Sigmoid colon (tissue), 7 donors: ENCODE results near the gene IFT43. TPM values are rescaled to one million over a fixed set of nuclear protein-coding genes. Genes with fewer than 3 reads are reported as not detected.

Experiments used
- DNase-seq: peaks from one replicate; pipeline ENCODE4 v3.0.0-alpha.2; 2019
- H3K27ac ChIP-seq, 4 donors: fragments of 200-600 bp; sonication (generic); one replicate each; pipeline ENCODE4 v1.5.1; 2016 to 2019; ENCODE audit warnings: mild to moderate bottlenecking in 1 of 4
- H3K27me3 ChIP-seq, 3 donors: fragments of 200-600 bp; sonication (generic); one replicate each; pipeline ENCODE4 v1.5.1; 2019; ENCODE audit warnings: mild to moderate bottlenecking in 1 of 3
- H3K36me3 ChIP-seq, 4 donors: fragments of 200-600 bp; sonication (generic); one replicate each; pipeline ENCODE4 v1.5.1; 2016 to 2019
- H3K4me1 ChIP-seq, 4 donors: fragments of 200-600 bp; sonication (generic); one replicate each; pipeline ENCODE4 v1.5.1; 2017 to 2019
- H3K4me3 ChIP-seq, 4 donors: fragments of 200-600 bp; sonication (generic); one replicate each; pipeline ENCODE4 v1.5.1; 2017 to 2019; ENCODE audit warnings: mild to moderate bottlenecking in 2 of 4, moderate library complexity in 1 of 4
- H3K9me3 ChIP-seq, 4 donors: fragments of 200-600 bp in 3 of 4; sonication (generic) in 3 of 4; one replicate each; pipeline versions ENCODE4 v1.5.1 to v1.6.1; 2013 to 2019
- CTCF ChIP-seq, 4 experiments: fragments of 450-650 bp in 3 of 4; fragments of 200-600 bp in 1 of 4; IDR thresholded peaks; one replicate each; pipeline ENCODE4 v1.5.1; 2016 to 2019; ENCODE audit warnings: antibody characterized with exemption in 4 of 4, mild to moderate bottlenecking in 3 of 4, moderate library complexity in 2 of 4
- EP300 ChIP-seq, 4 donors: sonication (generic); formaldehyde crosslinking; IDR thresholded peaks; one replicate each; pipeline ENCODE4 v1.6.1; 2017; ENCODE audit warnings: antibody characterized with exemption in 4 of 4
- POLR2A ChIP-seq, 2 donors: fragments of 450-650 bp; IDR thresholded peaks; one replicate each; pipeline ENCODE4 v1.6.1; 2016; ENCODE audit warnings: antibody characterized with exemption in 2 of 2, mild to moderate bottlenecking in 2 of 2, moderate library complexity in 2 of 2
- POLR2AphosphoS5 ChIP-seq, 4 donors: sonication (generic); formaldehyde crosslinking; IDR thresholded peaks; one replicate each; pipeline ENCODE4 v1.6.1; 2017; ENCODE audit warnings: antibody characterized with exemption in 4 of 4
- WGBS, 2 donors: extraction: QIAGEN DNeasy Blood & Tissue Kit; methylation state at CpG; one replicate each; pipeline ENCODE4 v1.1.7; 2013; 5-methylcytosine and 5-hydroxymethylcytosine counted together
- intact Hi-C: fragments of 100-400 bp; cut with DNase I; formaldehyde crosslinking; loops from one replicate; pipeline ENCODE4 v1.15.1; 2023
- polyA plus RNA-seq, 3 donors: library from polyadenylated mRNA; stranded (reverse); fragments of 200-250 nt; gene quantifications; one replicate each; pipeline ENCODE4 v1.2.3, GENCODE V29; 2013
- total RNA-seq, 4 donors: library from RNA; depleted of rRNA; stranded (reverse); fragments of >200 nt; gene quantifications; one replicate each; pipeline ENCODE4 v1.1.0, GENCODE V29; 2016
- donor health status: healthy with polysubstance abuse.
- donor health status: Bipolar disorder and iron deficiency.
- donor health status: healthy.

IFT43 gene
- total and polyA plus RNA-seq, 7 donors = 31.4 to 63.7 (median 42.8) TPM

- intact Hi-C loops = no loop called here
- H3K27ac ChIP-seq = no peak overlapping the region
- H3K9me3 ChIP-seq = no peaks in the 10 kb centered on the region
- no peaks in the 10 kb centered on the region for H3K4me1 ChIP-seq
- H3K4me3 ChIP-seq = no peak overlapping the region
- peaks cover 0 to 27% (median 14%) of the 10 kb centered on the region in 4 donors for H3K36me3 ChIP-seq
- WGBS, 2 donors = 94 to 97% methylated on average over 8 of the region's 8 CpGs
- no peak for TF ChIP-seq POLR2A (IDR thresholded peaks at IDR 0.05)
- TF ChIP-seq POLR2AphosphoS5 (IDR thresholded peaks at IDR 0.05) = no peak
- peak in 1 of 4 experiments; percentile 11 for TF ChIP-seq CTCF (IDR thresholded peaks at IDR 0.05)
- no peak for DNase-seq
- no peaks in the 10 kb centered on the region for H3K27me3 ChIP-seq
Measured at GRCh38 chr14:76056128-76056527, 70.6 kb downstream of the IFT43 start.

GRCh38 chr14:76057914-76058313 lies 72.4 kb downstream of the IFT43 start:
- 97% methylated on average over 11 of the region's 11 CpGs for WGBS, 2 donors
- DNase-seq = no peak
- Histone ChIP-seq H3K4me1 (no peaks in the 10 kb centered on the region), H3K9me3 (no peaks in the 10 kb centered on the region), H3K4me3 (no peak overlapping the region), H3K27me3 (no peaks in the 10 kb centered on the region), H3K27ac (no peak overlapping the region), H3K36me3 (peaks cover 0 to 30% (median 14%) of the 10 kb centered on the region in 4 donors)
- intact Hi-C loops = no loop called here
- no peak for TF ChIP-seq EP300 (IDR thresholded peaks at IDR 0.05)
- TF ChIP-seq POLR2AphosphoS5 (IDR thresholded peaks at IDR 0.05) = no peak
- TF ChIP-seq POLR2A (IDR thresholded peaks at IDR 0.05) = no peak
- no peak for TF ChIP-seq CTCF (IDR thresholded peaks at IDR 0.05)

- TF ChIP-seq EP300 (IDR thresholded peaks at IDR 0.05) (no peak), POLR2A (IDR thresholded peaks at IDR 0.05) (no peak), POLR2AphosphoS5 (IDR thresholded peaks at IDR 0.05) (no peak), CTCF (IDR thresholded peaks at IDR 0.05) (no peak)
- no peaks in the 10 kb centered on the region for H3K9me3 ChIP-seq
- intact Hi-C loops = no loop called here
- H3K36me3 ChIP-seq = peaks cover 9 to 64% (median 14%) of the 10 kb centered on the region in 4 donors
- no peak overlapping the region for H3K4me3 ChIP-seq
- H3K4me1 ChIP-seq = no peaks in the 10 kb centered on the region
- no peak overlapping the region for H3K27ac ChIP-seq
- WGBS, 2 donors = 92 to 93% methylated on average over 3 of the region's 3 CpGs
- no peaks in the 10 kb centered on the region for H3K27me3 ChIP-seq
- no peak for DNase-seq
Measured at GRCh38 chr14:76063327-76063726, 77.8 kb downstream of the IFT43 start.

- intact Hi-C loops = no loop called here
- H3K9me3 ChIP-seq = no peaks in the 10 kb centered on the region
- no peak for DNase-seq
- no peak overlapping the region for H3K27ac ChIP-seq
- WGBS, 2 donors = 97 to 98% methylated on average over 3 of the region's 3 CpGs
- no peak overlapping the region for H3K4me3 ChIP-seq
- no peaks in the 10 kb centered on the region for H3K4me1 ChIP-seq
- no peaks in the 10 kb centered on the region for H3K27me3 ChIP-seq
- H3K36me3 ChIP-seq = peaks cover 0 to 42% (median 6%) of the 10 kb centered on the region in 4 donors
- TF ChIP-seq EP300 (IDR thresholded peaks at IDR 0.05) (no peak), POLR2A (IDR thresholded peaks at IDR 0.05) (no peak), POLR2AphosphoS5 (IDR thresholded peaks at IDR 0.05) (no peak), CTCF (IDR thresholded peaks at IDR 0.05) (no peak)
Measured at GRCh38 chr14:76065519-76065918, 80.0 kb downstream of the IFT43 start.

- DNase-seq = no peak
- intact Hi-C loops = no loop called here
- no peaks in the 10 kb centered on the region for H3K9me3 ChIP-seq
- H3K27me3 ChIP-seq = no peaks in the 10 kb centered on the region
- TF ChIP-seq CTCF (IDR thresholded peaks at IDR 0.05) (no peak), POLR2A (IDR thresholded peaks at IDR 0.05) (no peak), EP300 (IDR thresholded peaks at IDR 0.05) (no peak), POLR2AphosphoS5 (IDR thresholded peaks at IDR 0.05) (no peak)
- WGBS, 2 donors = 83 to 97% methylated on average over 5 of the region's 5 CpGs
- no peak overlapping the region for H3K27ac ChIP-seq
- no peak overlapping the region for H3K4me3 ChIP-seq
- H3K4me1 ChIP-seq = no peaks in the 10 kb centered on the region
- H3K36me3 ChIP-seq = peaks cover 0 to 44% (median 6%) of the 10 kb centered on the region in 4 donors
Measured at GRCh38 chr14:76067536-76067935, 82.0 kb downstream of the IFT43 start.
